Vagina (tissue), 2 donors: Measurements from ENCODE around the gene NAT8.

ENCODE experiments used
- POLR2A ChIP-seq, 2 donors: fragments of 450-650 bp; IDR thresholded peaks; one replicate each; pipeline ENCODE4 v1.6.1; 2017; ENCODE audit warnings: antibody characterized with exemption in 2 of 2, mild to moderate bottlenecking in 2 of 2, moderate library complexity in 2 of 2
- POLR2AphosphoS5 ChIP-seq, 2 donors: sonication (generic); formaldehyde crosslinking; IDR thresholded peaks; one replicate each; pipeline ENCODE4 v1.9.0; 2017; ENCODE audit warnings: antibody characterized with exemption in 2 of 2, mild to moderate bottlenecking in 2 of 2, low read depth in 1 of 2; ENCODE audit not compliant: insufficient read depth in 1 of 2
- TF ChIP-seq, protein P1 (sequence below), 3 experiments: fragments of 450-650 bp in 2 of 3; fragments of 200-600 bp in 1 of 3; sonication (generic) in 1 of 3; IDR thresholded peaks; one replicate each; pipeline ENCODE4 v1.5.1; 2017 to 2019; ENCODE audit warnings: antibody characterized with exemption in 3 of 3, mild to moderate bottlenecking in 2 of 3, moderate library complexity in 2 of 3

DNA sequence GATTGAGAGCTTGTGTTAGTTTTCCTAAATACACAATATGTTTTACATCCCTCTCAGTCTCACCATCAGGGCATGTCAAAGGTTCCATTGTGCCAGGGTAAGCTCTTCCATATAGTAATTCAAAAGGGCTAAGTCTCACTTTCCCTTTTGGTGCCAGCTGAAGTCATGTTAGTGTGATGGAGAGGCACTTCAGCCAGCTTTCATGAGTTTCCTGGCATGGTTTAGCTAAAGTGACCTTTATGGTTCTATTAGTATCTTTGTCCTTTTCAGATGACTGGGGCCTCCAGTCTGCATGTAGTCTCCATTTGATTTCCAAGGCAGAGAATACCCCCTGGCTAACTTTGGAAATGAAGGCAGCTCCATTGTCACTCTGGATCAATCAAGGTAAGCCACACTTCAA, 27.2 kb downstream of the NAT8 start:
- TF ChIP-seq, protein P1, sequence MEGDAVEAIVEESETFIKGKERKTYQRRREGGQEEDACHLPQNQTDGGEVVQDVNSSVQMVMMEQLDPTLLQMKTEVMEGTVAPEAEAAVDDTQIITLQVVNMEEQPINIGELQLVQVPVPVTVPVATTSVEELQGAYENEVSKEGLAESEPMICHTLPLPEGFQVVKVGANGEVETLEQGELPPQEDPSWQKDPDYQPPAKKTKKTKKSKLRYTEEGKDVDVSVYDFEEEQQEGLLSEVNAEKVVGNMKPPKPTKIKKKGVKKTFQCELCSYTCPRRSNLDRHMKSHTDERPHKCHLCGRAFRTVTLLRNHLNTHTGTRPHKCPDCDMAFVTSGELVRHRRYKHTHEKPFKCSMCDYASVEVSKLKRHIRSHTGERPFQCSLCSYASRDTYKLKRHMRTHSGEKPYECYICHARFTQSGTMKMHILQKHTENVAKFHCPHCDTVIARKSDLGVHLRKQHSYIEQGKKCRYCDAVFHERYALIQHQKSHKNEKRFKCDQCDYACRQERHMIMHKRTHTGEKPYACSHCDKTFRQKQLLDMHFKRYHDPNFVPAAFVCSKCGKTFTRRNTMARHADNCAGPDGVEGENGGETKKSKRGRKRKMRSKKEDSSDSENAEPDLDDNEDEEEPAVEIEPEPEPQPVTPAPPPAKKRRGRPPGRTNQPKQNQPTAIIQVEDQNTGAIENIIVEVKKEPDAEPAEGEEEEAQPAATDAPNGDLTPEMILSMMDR (IDR thresholded peaks at IDR 0.05) = no peak
- TF ChIP-seq POLR2AphosphoS5 (IDR thresholded peaks at IDR 0.05; ENCODE audit: insufficient read depth in 1 of 2, low read depth in 1 of 2) (no peak), POLR2A (IDR thresholded peaks at IDR 0.05) (no peak)
